NCI-H82 (cell line): ENCODE data around the gene OR10V1.

Source experiments
- DNase-seq: peaks from one replicate; lab custom pipeline; 2025; lab: John Stamatoyannopoulos, UW

Gene OR10V1

DNA sequence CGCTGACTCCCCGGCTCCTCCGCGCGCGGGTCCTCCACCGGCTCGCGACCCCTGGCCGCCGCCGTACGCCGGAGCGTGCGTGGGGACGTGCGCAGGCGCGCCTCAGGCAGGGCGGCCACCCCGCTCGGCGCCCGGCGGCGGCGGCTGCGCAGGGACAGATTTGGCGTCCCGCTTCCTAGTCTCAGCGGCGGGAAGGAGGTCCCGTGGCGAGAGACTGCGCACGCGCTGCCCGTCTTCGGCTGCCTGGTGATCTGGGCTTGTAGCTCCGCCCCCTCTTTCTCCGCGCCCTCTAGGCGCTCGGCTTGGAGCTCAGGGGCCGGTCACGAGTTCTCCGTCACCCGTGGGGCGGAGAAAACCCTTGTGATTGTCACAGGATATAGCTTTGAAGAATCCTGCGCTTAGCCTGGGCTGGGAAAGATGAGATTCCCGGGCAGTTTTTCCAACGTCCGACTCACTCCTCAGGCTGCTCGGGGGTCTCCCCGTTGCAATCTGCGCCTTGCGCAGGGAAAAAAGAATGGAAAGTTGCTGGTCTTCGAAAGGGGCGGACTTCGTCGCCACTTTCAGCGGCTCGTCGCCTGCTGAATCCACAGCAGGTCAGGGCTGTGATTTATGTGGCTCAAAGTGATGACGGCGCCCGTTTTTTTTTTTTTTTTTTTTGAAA is 44.6 kb downstream of the OR10V1 start, which contains the start of gene PATL1:
TSS of gene PATL1 (minus strand) at position 88 of the 661 bp plus-strand sequence. CDS start 142 bp downstream, outside the sequence.
- peak; percentile 99 for DNase-seq

DNA sequence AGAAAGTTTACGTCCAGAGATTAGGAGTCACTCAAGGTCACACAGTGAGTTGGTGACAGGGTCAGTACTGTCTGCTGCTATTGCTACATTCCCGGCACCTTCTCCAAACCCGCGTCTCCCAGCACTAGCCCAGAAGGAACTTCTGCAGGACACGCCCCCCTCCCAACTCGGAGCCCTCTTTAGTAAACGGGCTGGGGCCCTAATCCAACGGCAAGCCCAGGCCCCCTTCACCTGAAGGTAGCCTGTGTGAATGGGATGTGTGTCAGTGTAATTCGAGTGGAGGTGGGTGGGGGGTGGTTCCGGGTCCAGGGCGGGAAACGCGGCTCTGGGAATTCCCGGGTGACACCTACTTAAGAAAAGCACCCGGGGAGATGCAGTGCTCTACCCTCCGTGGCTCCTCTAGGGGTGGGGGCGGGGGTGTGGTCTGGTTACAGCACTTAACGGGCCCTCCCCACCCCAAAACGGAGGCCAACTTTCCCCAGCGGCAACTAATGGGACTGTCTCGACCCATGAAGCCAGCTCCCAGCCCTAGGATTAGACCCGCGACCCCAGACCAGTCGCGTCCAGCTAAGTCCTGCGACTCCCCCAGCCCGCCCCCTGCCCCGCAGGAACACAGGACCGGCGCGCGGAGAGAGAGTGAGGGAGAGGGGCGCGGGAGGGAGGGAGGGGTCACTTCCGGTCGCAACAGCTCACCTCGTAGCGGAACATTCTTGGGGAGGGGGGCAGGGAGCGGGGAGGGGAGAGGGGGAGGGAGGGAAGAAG is 45.3 kb downstream of the OR10V1 start:
- peak; percentile 63 for DNase-seq

DNA sequence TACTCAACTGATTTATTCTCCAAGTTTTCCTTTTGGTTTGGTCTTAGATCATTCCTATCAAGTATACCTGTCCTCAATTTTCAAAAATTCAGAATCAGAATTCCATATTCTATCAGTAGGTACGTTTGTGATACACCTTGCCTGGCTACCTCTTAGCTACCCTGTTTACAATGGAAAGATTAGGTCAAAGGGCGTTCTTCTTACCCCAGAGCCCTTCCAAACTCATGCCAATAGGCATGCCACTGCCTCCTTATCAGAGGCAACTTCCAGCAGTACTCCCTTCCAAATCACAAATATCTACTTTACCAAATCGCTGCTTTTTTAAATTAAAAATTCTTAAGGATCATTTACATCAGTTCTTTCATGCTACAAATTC is 45.8 kb downstream of the OR10V1 start:
- DNase-seq: no peak

DNA sequence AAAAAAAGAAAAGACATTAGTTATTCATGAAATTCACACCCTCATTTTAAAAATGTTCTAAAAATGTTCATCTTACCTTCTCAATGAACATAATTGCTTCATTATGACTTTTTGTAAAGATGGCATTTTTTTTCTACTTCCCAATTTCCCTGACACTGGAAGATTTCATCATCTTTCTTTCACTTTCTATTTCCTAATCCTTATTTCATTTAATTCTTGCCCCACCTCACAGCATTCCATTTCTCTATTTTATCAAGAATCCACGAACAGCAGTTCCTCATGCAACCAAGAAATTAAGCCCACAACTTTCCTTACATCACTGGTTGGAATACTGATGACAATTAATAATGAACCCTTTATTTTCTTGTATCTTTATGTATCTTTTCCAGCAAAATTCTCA is 46.7 kb downstream of the OR10V1 start:
- no peak for DNase-seq
